Keratinocyte (primary cell): Measurements from ENCODE around the gene TPO. TPM values are rescaled to one million over a fixed set of nuclear protein-coding genes. Genes with fewer than 3 reads are reported as not detected.
"Not testable (repeated sequence)": the region's sequence is repeated elsewhere in the genome, so short reads cannot be mapped to it uniquely, and the experiment has no call there.

Source experiments
- DNase-seq: peaks from one replicate; pipeline ENCODE4 v3.0.0-alpha.2; 2011; ENCODE audit warnings: low read depth, missing footprints, low spot score
- FAIRE-seq: peaks from 2 replicates; lab custom pipeline; 2011; peaks lifted over from hg19 to GRCh38; lab: Jason Lieb, UNC
- H2AFZ ChIP-seq: 2 replicates; pipeline ENCODE4 v1.6.0; 2012; ENCODE audit warnings: low read length, control low read depth, inconsistent platforms; ENCODE audit not compliant: control insufficient read depth
- H3K27ac ChIP-seq: 2 replicates; pipeline ENCODE4 v1.5.1; 2011; ENCODE audit warnings: low read length; ENCODE audit not compliant: control insufficient read depth, insufficient read depth
- H3K27me3 ChIP-seq: 3 replicates; pipeline ENCODE4 v1.6.0; 2011; ENCODE audit warnings: low read length; ENCODE audit not compliant: control insufficient read depth, insufficient read depth; ENCODE audit errors: extremely low read depth
- H3K36me3 ChIP-seq, 2 experiments: 2 replicates in 1 of 2; 3 replicates in 1 of 2; pipeline ENCODE4 v1.5.1; 2011; ENCODE audit warnings: low read length in 2 of 2, mild to moderate bottlenecking in 1 of 2; ENCODE audit not compliant: control insufficient read depth in 2 of 2, insufficient read depth in 2 of 2; ENCODE audit errors: extremely low read depth in 1 of 2
- H3K4me1 ChIP-seq: 3 replicates; pipeline ENCODE4 v1.5.1; 2011; ENCODE audit warnings: low read length; ENCODE audit not compliant: control insufficient read depth, insufficient read depth; ENCODE audit errors: extremely low read depth
- H3K4me2 ChIP-seq: 3 replicates; pipeline ENCODE4 v1.6.0; 2011; ENCODE audit warnings: low read depth, low read length; ENCODE audit not compliant: control insufficient read depth, insufficient read depth; ENCODE audit errors: extremely low read depth
- H3K4me3 ChIP-seq, 3 experiments: fragments of 200-600 bp in 1 of 3; sonication (generic) in 1 of 3; 2 replicates in 2 of 3; 3 replicates in 1 of 3; pipeline ENCODE4 v1.5.1; 2011 to 2016; ENCODE audit warnings: low read length in 3 of 3, mild to moderate bottlenecking in 3 of 3, control low read depth in 2 of 3, inconsistent platforms in 1 of 3, low read depth in 1 of 3, mixed read lengths in 1 of 3, mixed run types in 1 of 3, moderate library complexity in 1 of 3; ENCODE audit not compliant: control insufficient read depth in 2 of 3, insufficient read depth in 2 of 3; ENCODE audit errors: extremely low read depth in 1 of 3
- H3K79me2 ChIP-seq: 2 replicates; pipeline ENCODE4 v1.6.0; 2012; ENCODE audit warnings: low read length; ENCODE audit not compliant: control insufficient read depth, insufficient read depth
- H3K9ac ChIP-seq: 3 replicates; pipeline ENCODE4 v1.6.0; 2011; ENCODE audit warnings: low read length; ENCODE audit not compliant: control insufficient read depth, insufficient read depth; ENCODE audit errors: extremely low read depth
- H3K9me1 ChIP-seq: 3 replicates; pipeline ENCODE4 v1.6.0; 2011; ENCODE audit warnings: low read length; ENCODE audit not compliant: control insufficient read depth, insufficient read depth; ENCODE audit errors: extremely low read depth
- H3K9me3 ChIP-seq: 2 replicates; pipeline ENCODE4 v1.5.1; 2012; ENCODE audit warnings: low read depth, low read length; ENCODE audit not compliant: control insufficient read depth
- H4K20me1 ChIP-seq: 3 replicates; pipeline ENCODE4 v1.6.0; 2011; ENCODE audit warnings: low read length; ENCODE audit not compliant: control insufficient read depth, insufficient read depth; ENCODE audit errors: extremely low read depth
- CTCF ChIP-seq, 3 experiments: IDR thresholded peaks in 1 of 3; conservative IDR thresholded peaks in 1 of 3; optimal IDR thresholded peaks in 1 of 3; 2 replicates in 2 of 3; 3 replicates in 1 of 3; pipeline versions ENCODE3 to v1.5.1; 2011; ENCODE audit warnings: low read length in 3 of 3, mild to moderate bottlenecking in 3 of 3, moderate library complexity in 2 of 3, control low read depth in 1 of 3, inconsistent platforms in 1 of 3; ENCODE audit not compliant: insufficient read depth in 2 of 3; ENCODE audit errors: extremely low read depth in 1 of 3
- EZH2 ChIP-seq: IDR thresholded peaks from one replicate; pipeline ENCODE4 v1.6.1; 2012; ENCODE audit warnings: inconsistent platforms, mild to moderate bottlenecking, low read length, moderate library complexity
- dilution Hi-C: fragments of 300-500 bp; cut with MboI; formaldehyde crosslinking; loops from one replicate; pipeline ENCODE4 v1.7.0; 2020; ENCODE audit warnings: low sequenced_read_pairs; ENCODE audit not compliant: extremely low pct_ligation_motif_present
- polyA plus RNA-seq, 5 experiments: library from polyadenylated mRNA; depleted of rRNA in 3 of 5; stranded (reverse) in 3 of 5; stranded (forward) in 1 of 5; unstranded in 1 of 5; fragments of >200 nt; gene quantifications; 1 replicate in 1 of 5; 2 replicates in 3 of 5; 3 replicates in 1 of 5; pipeline versions ENCODE4 v1.2.1 to v1.2.3, GENCODE V29; 2011 to 2012; ENCODE audit warnings: missing spikeins in 2 of 5, low read depth in 1 of 5, low replicate concordance in 1 of 5

TPO gene
- polyA plus RNA-seq, 1 donor (not counting 4 experiments of a cell fraction or from before 2014, with no cell fraction given): 0.07 TPM

DNA sequence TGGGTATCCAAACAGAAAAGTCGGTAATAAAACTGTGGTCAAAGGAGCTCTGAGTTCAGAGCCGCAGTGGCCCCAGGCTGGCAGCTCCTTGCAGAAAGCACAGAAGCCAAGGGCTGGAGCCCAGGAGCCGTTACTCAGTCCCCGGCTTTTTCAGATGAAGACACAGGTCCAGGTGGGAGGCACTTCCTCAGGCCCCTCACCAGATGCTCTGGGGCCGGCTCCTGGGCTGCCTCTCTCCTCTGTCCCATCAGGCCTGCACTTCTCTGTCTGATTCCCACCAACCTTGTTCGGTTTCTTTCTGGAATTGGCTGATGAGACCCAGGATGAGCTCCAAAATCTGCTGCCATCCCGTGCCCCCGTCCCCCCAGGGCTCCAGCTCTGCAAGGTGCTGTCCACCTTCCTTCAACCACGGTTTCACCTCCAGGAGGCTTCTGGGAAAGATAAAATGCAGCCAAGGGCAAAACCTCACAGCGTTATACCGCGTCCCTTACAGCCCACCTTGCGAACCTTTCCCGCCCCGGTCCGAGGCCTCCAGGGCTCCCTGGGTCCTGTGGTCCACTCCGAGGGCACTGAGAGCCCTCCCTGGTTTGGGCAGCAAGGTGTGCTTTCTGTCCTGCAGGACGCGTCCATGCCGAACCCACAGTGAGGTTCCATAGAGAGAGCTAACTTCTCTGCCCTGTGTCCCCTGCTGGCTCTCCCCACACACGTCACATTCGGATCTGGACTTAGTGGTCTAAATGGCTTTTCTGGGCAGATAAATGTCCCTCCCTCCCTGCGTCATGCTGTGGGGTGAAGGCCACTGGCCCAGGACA, 102.9 kb downstream of the TPO start:
- Histone ChIP-seq H3K4me3 (no peak overlapping the region), H3K9ac (no peak overlapping the region), H3K4me2 (no peak overlapping the region), H2AFZ (no peak overlapping the region), H4K20me1 (no peaks in the 10 kb centered on the region), H3K9me1 (no peaks in the 10 kb centered on the region), H3K9me3 (no peaks in the 10 kb centered on the region), H3K27me3 (no peaks in the 10 kb centered on the region), H3K27ac (no peak overlapping the region), H3K36me3 (no peaks in the 10 kb centered on the region), H3K79me2 (no peaks in the 10 kb centered on the region), H3K4me1 (no peaks in the 10 kb centered on the region)
- TF ChIP-seq EZH2 (no peak), CTCF (optimal IDR thresholded peaks at IDR 0.05 in 1 of 3, IDR thresholded peaks at IDR 0.05 in 1 of 3, conservative IDR thresholded peaks at IDR 0.05 in 1 of 3; ENCODE audit: extremely low read depth in 1 of 3, insufficient read depth in 2 of 3, low read length in 3 of 3) (no peak)
- FAIRE-seq: no peak
- DNase-seq: no peak
- dilution Hi-C loops: no loop called here

DNA sequence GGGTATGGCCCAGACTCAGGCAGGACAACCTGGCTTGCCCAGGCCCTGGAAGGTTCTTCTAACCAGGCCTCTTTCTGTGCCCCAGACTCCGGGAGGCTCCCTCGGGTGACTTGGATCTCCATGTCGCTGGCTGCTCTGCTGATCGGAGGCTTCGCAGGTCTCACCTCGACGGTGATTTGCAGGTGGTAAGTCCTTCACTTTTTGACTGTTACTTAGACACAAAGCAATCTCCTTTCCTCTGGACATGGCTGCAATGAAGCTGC, 103.5 kb downstream of the TPO start:
- no peak overlapping the region for H3K27ac ChIP-seq
- no peaks in the 10 kb centered on the region for H3K27me3 ChIP-seq
- H2AFZ ChIP-seq: no peak overlapping the region
- no peaks in the 10 kb centered on the region for H3K36me3 ChIP-seq
- no peak overlapping the region for H3K4me3 ChIP-seq
- dilution Hi-C loops: no loop called here
- no peaks in the 10 kb centered on the region for H3K79me2 ChIP-seq
- H3K9ac ChIP-seq: no peak overlapping the region
- H3K9me3 ChIP-seq: no peaks in the 10 kb centered on the region
- H3K4me1 ChIP-seq: no peaks in the 10 kb centered on the region
- H4K20me1 ChIP-seq: no peaks in the 10 kb centered on the region
- no peak for DNase-seq
- no peak for TF ChIP-seq CTCF (optimal IDR thresholded peaks at IDR 0.05 in 1 of 3, IDR thresholded peaks at IDR 0.05 in 1 of 3, conservative IDR thresholded peaks at IDR 0.05 in 1 of 3; ENCODE audit: extremely low read depth in 1 of 3, insufficient read depth in 2 of 3, low read length in 3 of 3)
- TF ChIP-seq EZH2: no peak
- FAIRE-seq: no peak
- H3K9me1 ChIP-seq: no peaks in the 10 kb centered on the region
- no peak overlapping the region for H3K4me2 ChIP-seq

GRCh38 chr2:1517291-1517690, 104.0 kb downstream of the TPO start:
- FAIRE-seq, dilution Hi-C loops, DNase-seq, H3K9me1 ChIP-seq, H3K27ac ChIP-seq, H3K4me2 ChIP-seq, H3K9me3 ChIP-seq, H2AFZ ChIP-seq, H3K4me1 ChIP-seq, H3K36me3 ChIP-seq, H3K27me3 ChIP-seq, H3K9ac ChIP-seq, H3K4me3 ChIP-seq, H3K79me2 ChIP-seq, H4K20me1 ChIP-seq: not testable (repeated sequence)
